ENCODE results near the gene PUM1.
"Not testable (repeated sequence)": the region's sequence is repeated elsewhere in the genome, so short reads cannot be mapped to it uniquely, and the experiment has no call there.

Gene PUM1

GRCh38 chr1:31040038-31040437, 25.5 kb downstream of the PUM1 start:
- no peak for DNase-seq (ENCODE audit: low spot score)
- in situ Hi-C loops (cut with MboI; ENCODE audit: low sequenced_read_pairs, unreplicated experiment) = no loop called here

DNA sequence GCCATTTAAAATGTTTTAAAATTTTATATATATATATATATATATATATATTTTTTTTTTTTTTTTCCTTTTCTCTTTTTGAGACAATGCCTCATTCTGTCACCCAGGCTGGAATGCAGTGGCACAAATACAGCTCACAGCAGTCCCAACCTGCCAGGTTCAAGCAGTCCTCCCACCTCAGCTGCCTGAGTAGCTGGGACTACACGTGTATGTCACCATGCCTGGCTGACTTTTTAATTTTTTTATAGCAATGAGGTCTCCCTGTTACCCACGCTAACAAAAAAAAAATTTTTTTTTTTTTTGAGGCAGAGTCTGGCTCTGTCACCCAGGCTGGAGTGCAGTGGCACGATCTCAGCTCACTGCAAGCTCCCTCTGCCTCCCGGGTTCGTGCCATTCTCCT, 26.6 kb downstream of the PUM1 start:
- DNase-seq (ENCODE audit: low spot score); in situ Hi-C loops (cut with MboI; ENCODE audit: low sequenced_read_pairs, unreplicated experiment): not testable (repeated sequence)

More at GRCh38 chr1:31040038-31040437, 25.5 kb downstream of the PUM1 start:
- no peak for TF ChIP-seq CTCF (IDR thresholded peaks at IDR 0.05; ENCODE audit: borderline replicate concordance, control extremely low read depth, extremely low read depth, insufficient read depth, missing control alignments)

GRCh38 chr1:31038360-31038759, 27.2 kb downstream of the PUM1 start:
- no peak for TF ChIP-seq CTCF (IDR thresholded peaks at IDR 0.05; ENCODE audit: borderline replicate concordance, control extremely low read depth, extremely low read depth, insufficient read depth, missing control alignments)
- DNase-seq (ENCODE audit: low spot score) = no peak
- in situ Hi-C loops (cut with MboI; ENCODE audit: low sequenced_read_pairs, unreplicated experiment) = no loop called here

- no peak for TF ChIP-seq CTCF (IDR thresholded peaks at IDR 0.05; ENCODE audit: borderline replicate concordance, control extremely low read depth, extremely low read depth, insufficient read depth, missing control alignments)
- in situ Hi-C loops (cut with MboI; ENCODE audit: low sequenced_read_pairs, unreplicated experiment) = no loop called here
- no peak for DNase-seq (ENCODE audit: low spot score)
Measured at GRCh38 chr1:31036749-31037500, 28.6 kb downstream of the PUM1 start.

DNA sequence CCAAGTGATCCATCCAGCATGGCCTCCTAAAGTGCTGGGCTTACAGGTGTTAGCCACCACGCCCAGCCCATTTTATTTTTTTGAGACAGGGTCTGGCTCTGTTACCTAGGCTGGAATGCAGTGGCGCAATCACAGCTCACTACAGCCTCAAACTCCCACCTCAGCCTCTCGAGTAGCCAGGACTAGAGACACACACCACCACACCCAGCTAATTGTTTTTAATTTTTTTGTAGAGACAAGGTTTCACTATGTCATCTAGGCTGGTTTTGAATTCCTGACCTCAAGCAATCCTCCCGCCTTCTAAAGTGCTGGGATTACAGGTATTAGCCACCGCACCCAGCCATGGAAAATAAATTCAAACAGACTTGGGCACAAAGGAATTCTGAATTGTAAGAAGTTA, 31.9 kb downstream of the PUM1 start:
- no peak for TF ChIP-seq CTCF (IDR thresholded peaks at IDR 0.05; ENCODE audit: borderline replicate concordance, control extremely low read depth, extremely low read depth, insufficient read depth, missing control alignments)
- in situ Hi-C loops (cut with MboI; ENCODE audit: low sequenced_read_pairs, unreplicated experiment) = no loop called here
- DNase-seq (ENCODE audit: low spot score) = no peak

- TF ChIP-seq CTCF (IDR thresholded peaks at IDR 0.05; ENCODE audit: borderline replicate concordance, control extremely low read depth, extremely low read depth, insufficient read depth, missing control alignments) = no peak
- in situ Hi-C loops (cut with MboI; ENCODE audit: low sequenced_read_pairs, unreplicated experiment) = no loop called here
- DNase-seq (ENCODE audit: low spot score) = no peak
Measured at GRCh38 chr1:31032266-31032665, 33.3 kb downstream of the PUM1 start.

DNA sequence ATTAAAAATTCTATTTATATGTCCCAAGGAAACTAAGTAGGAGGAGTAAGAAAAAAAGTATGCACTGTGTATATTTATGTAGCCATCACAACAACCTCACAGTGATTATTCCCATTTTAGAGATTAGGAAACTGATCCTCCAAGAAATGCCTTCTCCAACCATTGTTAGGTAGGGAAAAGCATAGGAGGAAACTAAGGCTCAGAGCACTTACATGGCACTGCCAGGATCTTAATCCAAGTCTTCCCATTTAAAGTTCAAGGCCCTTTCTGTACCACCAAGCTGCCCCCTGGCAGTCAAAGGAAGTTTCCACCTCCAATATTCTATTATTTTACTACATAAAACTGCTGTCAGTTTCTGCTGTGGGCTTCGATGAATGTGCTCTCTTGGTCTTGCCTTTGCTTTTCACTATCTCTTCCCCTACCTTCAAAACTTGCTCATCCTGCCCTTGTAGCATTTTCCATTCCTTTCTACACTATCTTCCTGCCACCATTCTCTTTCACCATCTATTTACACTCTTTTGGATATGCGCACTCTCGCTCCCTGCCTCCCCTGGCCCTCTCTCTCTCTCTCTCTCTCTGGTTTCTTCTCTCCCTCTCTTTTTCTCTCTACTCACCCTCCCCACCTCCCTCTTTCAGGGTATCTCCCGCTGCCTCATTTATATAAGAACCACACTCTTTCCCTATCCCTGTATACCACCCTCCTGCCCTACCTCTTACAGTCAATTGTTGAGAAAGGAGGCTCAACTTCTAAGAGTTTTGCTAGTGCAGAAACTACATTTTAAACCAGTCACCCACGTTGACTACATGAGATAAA, 34.0 kb downstream of the PUM1 start:
- DNase-seq (ENCODE audit: low spot score) = no peak
- in situ Hi-C loops (cut with MboI; ENCODE audit: low sequenced_read_pairs, unreplicated experiment) = no loop called here
- no peak for TF ChIP-seq CTCF (IDR thresholded peaks at IDR 0.05; ENCODE audit: borderline replicate concordance, control extremely low read depth, extremely low read depth, insufficient read depth, missing control alignments)

Data from GM13976 (cell line).